HepG2 (cell line): Measurements from ENCODE around the gene GRM2. TPM values are rescaled to one million over a fixed set of nuclear protein-coding genes. Genes with fewer than 3 reads are reported as not detected.
A peak's percentile ranks its signal among the peaks of the same experiment; 100 is the strongest.

ENCODE experiments used
- ATAD3A ChIP-seq: sonication (generic); formaldehyde crosslinking; IDR thresholded peaks from 2 replicates; pipeline ENCODE4 v1.4.0; 2020; ENCODE audit warnings: missing genetic modification reagents
- ETS1 ChIP-seq: sonication (generic); formaldehyde crosslinking; IDR thresholded peaks from 2 replicates; pipeline ENCODE4 v1.4.0; 2020; ENCODE audit warnings: missing genetic modification reagents
- FIP1L1 ChIP-seq: fragments of 200-400 bp; formaldehyde crosslinking; IDR thresholded peaks from 2 replicates; pipeline ENCODE4 v1.6.1; 2018; ENCODE audit warnings: low read depth, mild to moderate bottlenecking, low read length, moderate library complexity, borderline replicate concordance; ENCODE audit not compliant: insufficient read depth
- FLYWCH1 ChIP-seq: sonication (generic); formaldehyde crosslinking; IDR thresholded peaks from 2 replicates; pipeline ENCODE4 v1.8.1; 2023; ENCODE audit warnings: mild to moderate bottlenecking, missing genetic modification reagents
- GABPB1 ChIP-seq: IDR thresholded peaks from 2 replicates; pipeline ENCODE4 v1.6.1; 2016; ENCODE audit warnings: mild to moderate bottlenecking, missing genetic modification reagents, moderate library complexity, missing compliant biosample characterization
- IRF1 ChIP-seq: sonication (generic); formaldehyde crosslinking; IDR thresholded peaks from 2 replicates; pipeline ENCODE4 v1.4.0; 2020; ENCODE audit warnings: low read depth, mild to moderate bottlenecking, missing genetic modification reagents
- JDP2 ChIP-seq: sonication (generic); formaldehyde crosslinking; IDR thresholded peaks from 2 replicates; pipeline ENCODE4 v1.8.1; 2022; ENCODE audit warnings: missing genetic modification reagents, borderline replicate concordance
- MAF1 ChIP-seq: sonication (generic); formaldehyde crosslinking; IDR thresholded peaks from 2 replicates; pipeline ENCODE4 v1.5.0; 2020; ENCODE audit warnings: missing genetic modification reagents, borderline replicate concordance
- NCOA1 ChIP-seq: sonication (generic); formaldehyde crosslinking; IDR thresholded peaks from 2 replicates; pipeline ENCODE4 v1.9.0; 2021; ENCODE audit warnings: missing genetic modification reagents
- PRDM10 ChIP-seq: sonication (generic); formaldehyde crosslinking; IDR thresholded peaks from 2 replicates; pipeline ENCODE4 v1.4.0; 2020; ENCODE audit warnings: low read depth, missing genetic modification reagents
- RAD51 ChIP-seq: fragments of 450-650 bp; IDR thresholded peaks from 2 replicates; pipeline ENCODE4 v1.6.1; 2016; ENCODE audit warnings: borderline replicate concordance
- ZBTB20 ChIP-seq: sonication (generic); formaldehyde crosslinking; IDR thresholded peaks from 2 replicates; pipeline ENCODE4 v1.8.1; 2023; ENCODE audit warnings: missing genetic modification reagents, low read depth, mild to moderate bottlenecking, borderline replicate concordance
- ZNF205 ChIP-seq: IDR thresholded peaks from 2 replicates; pipeline ENCODE4 v1.6.1; 2018; ENCODE audit warnings: missing biosample characterization, missing genetic modification reagents
- ZNF337 ChIP-seq: sonication (generic); formaldehyde crosslinking; IDR thresholded peaks from 2 replicates; pipeline ENCODE4 v1.5.1; 2020; ENCODE audit warnings: missing genetic modification reagents, low read depth, mild to moderate bottlenecking, borderline replicate concordance
- ZNF674 ChIP-seq: sonication (generic); formaldehyde crosslinking; IDR thresholded peaks from 2 replicates; pipeline ENCODE4 v1.5.0; 2020; ENCODE audit warnings: low read depth, mild to moderate bottlenecking, missing genetic modification reagents
- ZNF75D ChIP-seq: sonication (generic); formaldehyde crosslinking; IDR thresholded peaks from 2 replicates; pipeline ENCODE4 v1.8.1; 2023; ENCODE audit warnings: missing genetic modification reagents, mild to moderate bottlenecking, borderline replicate concordance
- ZNF773 ChIP-seq: sonication (generic); formaldehyde crosslinking; IDR thresholded peaks from 2 replicates; pipeline ENCODE4 v1.4.0; 2020; ENCODE audit warnings: missing genetic modification reagents, borderline replicate concordance
- ZNF777 ChIP-seq: sonication (generic); formaldehyde crosslinking; IDR thresholded peaks from 2 replicates; pipeline ENCODE4 v1.4.0; 2020; ENCODE audit warnings: missing genetic modification reagents
- polyA plus RNA-seq, 8 experiments: library from polyadenylated mRNA; depleted of rRNA in 3 of 8; stranded (reverse) in 7 of 8; unstranded in 1 of 8; fragments of >200 nt; fragmentation: Illumina TruSeq in 4 of 8; extraction: Trizol in 4 of 8; gene quantifications; 2 replicates each; pipeline versions ENCODE4 v1.2.1 to v1.2.3, GENCODE V29; 2011 to 2016; ENCODE audit warnings: low read depth in 4 of 8, missing spikeins in 1 of 8, mixed read lengths in 1 of 8; ENCODE audit not compliant: insufficient read depth in 1 of 8
- total RNA-seq, 5 experiments: library from RNA; depleted of rRNA; stranded (reverse); fragments of >200 nt; fragmentation: Illumina TruSeq; extraction: Trizol; gene quantifications; 2 replicates each; pipeline ENCODE4 v1.2.3, GENCODE V29; 2016; ENCODE audit warnings: low read depth in 1 of 5
- TF ChIP-seq, protein P1 (sequence below): IDR thresholded peaks from 2 replicates; pipeline ENCODE4 v1.6.1; 2016; ENCODE audit warnings: low read depth, control low read depth
- TF ChIP-seq, protein P2 (sequence below): IDR thresholded peaks from 2 replicates; pipeline ENCODE4 v1.6.1; 2016; ENCODE audit warnings: missing compliant biosample characterization, missing genetic modification reagents, borderline replicate concordance

Gene GRM2
- total and polyA plus RNA-seq, 2 of the 13 experiments (the other 11 are each of a cell fraction or from before 2014, with no cell fraction given): 0.04 to 0.07 TPM

DNA sequence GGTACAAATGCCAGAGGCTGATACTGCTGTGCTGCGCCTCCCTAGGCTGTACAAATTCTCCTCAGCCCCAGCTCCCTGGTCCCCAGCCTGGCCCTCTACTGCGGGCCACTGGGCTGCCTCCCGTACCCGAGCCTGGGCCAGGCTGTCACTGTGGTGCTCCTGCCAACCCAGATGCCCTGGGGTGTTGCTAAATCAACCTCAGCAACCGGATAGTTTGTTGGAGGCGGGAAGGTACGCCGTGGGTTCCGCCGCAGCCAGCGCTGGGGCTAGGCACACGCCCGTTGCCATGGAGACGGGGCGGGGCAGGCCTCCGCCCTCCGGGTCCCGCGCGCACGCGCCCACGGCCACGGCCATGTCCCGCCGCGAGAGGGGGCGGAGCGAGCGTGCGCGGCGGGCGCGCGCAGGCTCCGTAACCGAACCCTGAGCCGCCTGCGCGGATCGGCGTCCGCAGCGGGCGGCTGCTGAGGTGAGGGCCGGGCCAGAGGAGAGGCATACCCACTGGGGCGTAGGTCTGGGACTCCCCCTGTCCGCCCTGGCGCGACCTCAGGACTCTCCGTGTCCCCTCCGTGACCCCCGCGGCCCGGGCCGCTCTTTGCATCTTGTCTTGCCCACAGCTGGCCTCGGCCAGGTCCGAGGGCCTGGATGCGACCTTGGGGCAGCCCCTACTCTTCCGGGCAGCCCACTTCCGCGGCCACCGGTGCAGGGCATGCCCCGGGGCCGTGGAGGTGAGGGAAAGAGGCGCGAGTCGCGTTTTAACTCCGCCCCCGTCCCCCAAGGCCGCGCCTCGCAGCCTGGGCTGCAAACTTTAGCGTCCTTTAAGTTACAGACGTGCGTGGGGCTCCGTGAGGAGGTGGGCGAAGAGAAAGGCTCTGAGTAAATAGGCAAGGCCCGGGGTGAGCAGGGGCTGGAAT lies 35.8 kb upstream of the GRM2 start, which contains the start of gene TEX264 (continued):
- no peak for TF ChIP-seq PRDM10 (CRISPR knock-in tag)
- TF ChIP-seq, protein P1, sequence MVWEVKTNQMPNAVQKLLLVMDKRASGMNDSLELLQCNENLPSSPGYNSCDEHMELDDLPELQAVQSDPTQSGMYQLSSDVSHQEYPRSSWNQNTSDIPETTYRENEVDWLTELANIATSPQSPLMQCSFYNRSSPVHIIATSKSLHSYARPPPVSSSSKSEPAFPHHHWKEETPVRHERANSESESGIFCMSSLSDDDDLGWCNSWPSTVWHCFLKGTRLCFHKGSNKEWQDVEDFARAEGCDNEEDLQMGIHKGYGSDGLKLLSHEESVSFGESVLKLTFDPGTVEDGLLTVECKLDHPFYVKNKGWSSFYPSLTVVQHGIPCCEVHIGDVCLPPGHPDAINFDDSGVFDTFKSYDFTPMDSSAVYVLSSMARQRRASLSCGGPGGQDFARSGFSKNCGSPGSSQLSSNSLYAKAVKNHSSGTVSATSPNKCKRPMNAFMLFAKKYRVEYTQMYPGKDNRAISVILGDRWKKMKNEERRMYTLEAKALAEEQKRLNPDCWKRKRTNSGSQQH: no peak
- no peak for TF ChIP-seq ZNF205 (CRISPR knock-in tag)
- TF ChIP-seq MAF1 (CRISPR knock-in tag): 0 out of 2 replicates have a peak, but pooled peaks have one; percentile 35
- TF ChIP-seq ZBTB20 (CRISPR knock-in tag): no peak
- peak; percentile 68; the same call in 1 of the 2 replicates for TF ChIP-seq ZNF773 (CRISPR knock-in tag)
- TF ChIP-seq JDP2 (CRISPR knock-in tag): no peak
- TF ChIP-seq FLYWCH1 (CRISPR knock-in tag): no peak
- 0 out of 2 replicates have a peak, but pooled peaks have one; percentile 76 for TF ChIP-seq ZNF75D (CRISPR knock-in tag)
- TF ChIP-seq ZNF674 (CRISPR knock-in tag): no peak
- TF ChIP-seq RAD51: no peak
- TF ChIP-seq ATAD3A (CRISPR knock-in tag): no peak
- no peak for TF ChIP-seq FIP1L1
- TF ChIP-seq ZNF337 (CRISPR knock-in tag): no peak
- TF ChIP-seq, protein P2, sequence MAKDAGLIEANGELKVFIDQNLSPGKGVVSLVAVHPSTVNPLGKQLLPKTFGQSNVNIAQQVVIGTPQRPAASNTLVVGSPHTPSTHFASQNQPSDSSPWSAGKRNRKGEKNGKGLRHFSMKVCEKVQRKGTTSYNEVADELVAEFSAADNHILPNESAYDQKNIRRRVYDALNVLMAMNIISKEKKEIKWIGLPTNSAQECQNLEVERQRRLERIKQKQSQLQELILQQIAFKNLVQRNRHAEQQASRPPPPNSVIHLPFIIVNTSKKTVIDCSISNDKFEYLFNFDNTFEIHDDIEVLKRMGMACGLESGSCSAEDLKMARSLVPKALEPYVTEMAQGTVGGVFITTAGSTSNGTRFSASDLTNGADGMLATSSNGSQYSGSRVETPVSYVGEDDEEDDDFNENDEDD: peak; percentile 47; the same call in 1 of the 2 replicates
- TF ChIP-seq ZNF777 (CRISPR knock-in tag): peak; percentile 45
- no peak for TF ChIP-seq ETS1 (CRISPR knock-in tag)
- 0 out of 2 replicates have a peak, but pooled peaks have one; percentile 61 for TF ChIP-seq IRF1
- TF ChIP-seq NCOA1: no peak
- TF ChIP-seq GABPB1 (CRISPR knock-in tag): peak; percentile 81
